Neural crest cell (in vitro differentiated cells): ENCODE measurements around the gene PRR33. TPM values are rescaled to one million over a fixed set of nuclear protein-coding genes. Genes with fewer than 3 reads are reported as not detected.

Source experiments
- DNase-seq: peaks from one replicate; pipeline ENCODE4 v3.0.0; 2021; ENCODE audit warnings: low read depth, mixed read lengths, low spot score
- H3K27ac Mint-ChIP-seq: one replicate; pipeline ENCODE4 v1.8.0; 2021; ENCODE audit warnings: mild to moderate bottlenecking, mixed read lengths; ENCODE audit not compliant: unreplicated experiment
- H3K27me3 Mint-ChIP-seq: 2 replicates; pipeline ENCODE4 v1.8.0; 2021; ENCODE audit warnings: low read depth, mild to moderate bottlenecking, mixed read lengths
- H3K36me3 Mint-ChIP-seq: 2 replicates; pipeline ENCODE4 v1.8.0; 2021; ENCODE audit warnings: low read depth, mild to moderate bottlenecking, mixed read lengths
- H3K4me1 Mint-ChIP-seq: 2 replicates; pipeline ENCODE4 v1.8.0; 2021; ENCODE audit warnings: mixed read lengths
- H3K4me3 Mint-ChIP-seq: one replicate; pipeline ENCODE4 v1.8.0; 2021; ENCODE audit warnings: mild to moderate bottlenecking, mixed read lengths
- H3K9me3 Mint-ChIP-seq: 2 replicates; pipeline ENCODE4 v1.8.0; 2021; ENCODE audit warnings: mixed read lengths
- total RNA-seq: library from RNA; stranded (reverse); gene quantifications from 2 replicates; pipeline ENCODE4 v1.2.1, GENCODE V29; 2021
- TF ChIP-seq, protein P1 (sequence below): fragments of 200-600 bp; sonication (generic); conservative IDR thresholded peaks from 2 replicates; pipeline ENCODE4 v1.5.0; 2021; ENCODE audit warnings: antibody characterized with exemption, mild to moderate bottlenecking

PRR33 gene
- total RNA-seq, 1 donor from 2014 or later: not detected

DNA sequence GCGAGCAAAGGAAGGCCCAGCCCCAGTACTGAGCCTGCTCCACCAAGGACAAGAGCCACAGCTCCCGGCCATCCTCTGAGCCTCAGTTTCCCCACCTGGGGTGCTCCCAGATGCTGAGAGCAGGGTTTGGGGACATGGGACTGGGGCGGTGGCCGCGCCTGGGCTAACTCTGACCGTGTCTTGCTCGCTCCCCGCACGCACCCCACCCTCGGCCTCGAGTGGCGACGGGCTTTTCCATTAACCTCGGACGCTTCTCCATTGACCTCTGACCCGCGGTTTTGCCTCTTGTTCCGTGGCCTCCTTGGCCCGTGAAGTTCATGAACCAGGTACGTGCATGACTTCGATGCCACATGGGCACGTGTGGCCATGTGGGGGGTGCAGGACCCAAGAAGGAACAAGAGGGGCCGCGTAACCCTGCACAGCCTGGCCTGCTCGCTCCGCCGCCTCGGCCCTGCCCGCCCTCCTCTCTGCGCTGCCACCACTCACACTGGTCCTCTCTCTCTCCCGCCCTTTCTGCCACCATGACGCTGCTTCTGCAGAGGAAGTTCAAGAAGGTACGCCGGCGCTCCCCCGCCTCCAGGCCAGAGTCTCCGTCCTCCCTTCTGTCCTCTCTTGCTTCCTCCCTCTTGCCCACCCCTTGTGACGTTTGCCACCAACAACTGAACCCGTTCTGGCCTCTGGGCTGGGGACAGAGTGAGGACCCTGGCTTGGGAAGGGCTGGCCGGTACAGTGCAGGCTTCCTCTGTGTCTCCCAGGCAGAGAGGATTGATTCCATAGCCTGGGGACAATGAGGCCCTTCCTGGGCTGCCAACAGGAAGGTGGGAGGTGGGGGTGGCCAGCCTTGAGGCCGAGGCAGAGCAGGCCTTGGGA, 34.7 kb upstream of the PRR33 start:
- H3K4me3 Mint-ChIP-seq: no peak overlapping the region
- H3K36me3 Mint-ChIP-seq: no peaks in the 10 kb centered on the region
- peaks cover 4% of the 10 kb centered on the region for H3K4me1 Mint-ChIP-seq
- peak overlapping the region; percentile 75 for H3K27ac Mint-ChIP-seq
- H3K27me3 Mint-ChIP-seq: no peaks in the 10 kb centered on the region
- TF ChIP-seq, protein P1, sequence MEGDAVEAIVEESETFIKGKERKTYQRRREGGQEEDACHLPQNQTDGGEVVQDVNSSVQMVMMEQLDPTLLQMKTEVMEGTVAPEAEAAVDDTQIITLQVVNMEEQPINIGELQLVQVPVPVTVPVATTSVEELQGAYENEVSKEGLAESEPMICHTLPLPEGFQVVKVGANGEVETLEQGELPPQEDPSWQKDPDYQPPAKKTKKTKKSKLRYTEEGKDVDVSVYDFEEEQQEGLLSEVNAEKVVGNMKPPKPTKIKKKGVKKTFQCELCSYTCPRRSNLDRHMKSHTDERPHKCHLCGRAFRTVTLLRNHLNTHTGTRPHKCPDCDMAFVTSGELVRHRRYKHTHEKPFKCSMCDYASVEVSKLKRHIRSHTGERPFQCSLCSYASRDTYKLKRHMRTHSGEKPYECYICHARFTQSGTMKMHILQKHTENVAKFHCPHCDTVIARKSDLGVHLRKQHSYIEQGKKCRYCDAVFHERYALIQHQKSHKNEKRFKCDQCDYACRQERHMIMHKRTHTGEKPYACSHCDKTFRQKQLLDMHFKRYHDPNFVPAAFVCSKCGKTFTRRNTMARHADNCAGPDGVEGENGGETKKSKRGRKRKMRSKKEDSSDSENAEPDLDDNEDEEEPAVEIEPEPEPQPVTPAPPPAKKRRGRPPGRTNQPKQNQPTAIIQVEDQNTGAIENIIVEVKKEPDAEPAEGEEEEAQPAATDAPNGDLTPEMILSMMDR: no peak
- no peaks in the 10 kb centered on the region for H3K9me3 Mint-ChIP-seq
- no peak for DNase-seq

DNA sequence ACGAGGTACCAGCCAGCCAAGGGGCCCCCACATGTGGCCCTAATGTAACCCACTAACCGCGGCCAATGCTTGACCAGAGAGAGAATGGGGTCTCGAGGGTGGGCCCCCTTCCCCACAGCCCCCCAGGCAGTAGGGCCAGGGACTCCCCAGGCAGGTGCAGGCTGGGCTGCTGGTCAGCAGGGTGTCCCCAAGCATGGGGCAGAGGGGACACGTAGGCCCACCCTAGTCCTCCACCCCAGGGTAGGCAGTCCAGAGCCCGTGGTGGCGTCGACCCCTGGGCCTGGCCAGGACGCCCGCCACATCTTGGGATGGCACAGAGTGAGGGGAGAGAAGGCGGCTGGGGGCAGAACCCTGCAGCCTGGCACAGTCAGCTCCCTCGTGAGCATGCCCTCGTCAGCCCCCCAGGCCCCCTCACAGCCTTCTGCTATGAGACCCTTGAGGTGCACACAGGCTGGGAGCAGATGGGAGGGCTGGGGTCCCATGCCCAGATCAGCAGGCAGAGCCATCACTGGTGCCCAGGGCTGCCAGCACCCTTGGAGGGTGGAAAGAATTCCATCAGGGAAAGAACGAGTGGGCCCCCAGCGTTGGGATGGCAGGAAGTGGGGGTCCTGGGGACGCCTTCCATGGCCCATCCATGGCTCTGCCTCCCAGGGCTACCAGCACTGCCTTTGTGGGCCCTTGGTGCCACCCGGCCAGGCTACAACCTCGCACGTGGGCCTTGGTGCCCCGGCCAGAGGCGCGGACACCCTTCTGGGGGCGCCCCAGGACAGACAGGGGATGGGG, 33.9 kb upstream of the PRR33 start:
- Mint-ChIP-seq H3K27me3 (no peaks in the 10 kb centered on the region), H3K4me3 (no peak overlapping the region), H3K9me3 (no peaks in the 10 kb centered on the region), H3K27ac (no peak overlapping the region), H3K4me1 (peaks cover 4% of the 10 kb centered on the region), H3K36me3 (no peaks in the 10 kb centered on the region)
- DNase-seq: no peak
- TF ChIP-seq, protein P1: no peak

DNA sequence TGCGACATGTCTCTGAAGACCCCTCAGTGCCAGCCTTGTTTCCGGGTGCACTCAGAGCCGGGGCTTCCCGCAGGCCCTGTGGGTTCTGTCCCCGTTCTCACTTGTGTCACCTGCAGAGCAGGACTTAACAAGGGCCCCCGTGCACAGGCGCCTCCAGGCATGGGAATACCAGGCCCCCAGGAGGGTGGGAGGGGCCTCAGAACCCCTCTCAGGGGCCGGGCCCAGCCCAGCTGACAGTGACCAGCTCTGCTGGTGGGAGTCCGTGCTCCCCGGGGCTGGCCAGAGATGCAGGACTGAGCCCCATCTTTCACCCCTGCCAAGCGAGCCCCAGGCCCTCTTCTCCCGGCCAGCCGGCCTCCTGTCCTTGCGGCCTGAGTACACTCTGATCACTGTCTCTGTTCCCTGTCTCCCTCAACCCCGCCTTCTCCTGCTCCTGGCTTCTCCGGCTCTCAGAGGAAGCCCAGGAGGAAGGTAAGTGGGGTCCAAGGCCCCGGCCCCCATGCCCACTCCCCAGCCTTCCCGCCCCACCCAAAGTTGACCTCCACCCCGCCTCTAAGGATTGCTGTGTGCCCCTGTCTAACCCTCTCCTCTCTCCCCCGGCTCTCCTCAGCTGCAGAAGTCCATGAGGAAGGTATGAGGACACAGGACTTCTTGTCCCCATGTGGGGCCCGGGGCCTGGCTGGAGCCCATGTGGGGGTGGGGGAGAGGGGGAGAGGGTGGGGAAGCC, 33.1 kb upstream of the PRR33 start:
- Mint-ChIP-seq H3K4me1 (peaks cover 4% of the 10 kb centered on the region), H3K27me3 (no peaks in the 10 kb centered on the region), H3K9me3 (no peaks in the 10 kb centered on the region), H3K36me3 (no peaks in the 10 kb centered on the region), H3K4me3 (no peak overlapping the region), H3K27ac (no peak overlapping the region)
- no peak for DNase-seq
- TF ChIP-seq, protein P1: no peak

DNA sequence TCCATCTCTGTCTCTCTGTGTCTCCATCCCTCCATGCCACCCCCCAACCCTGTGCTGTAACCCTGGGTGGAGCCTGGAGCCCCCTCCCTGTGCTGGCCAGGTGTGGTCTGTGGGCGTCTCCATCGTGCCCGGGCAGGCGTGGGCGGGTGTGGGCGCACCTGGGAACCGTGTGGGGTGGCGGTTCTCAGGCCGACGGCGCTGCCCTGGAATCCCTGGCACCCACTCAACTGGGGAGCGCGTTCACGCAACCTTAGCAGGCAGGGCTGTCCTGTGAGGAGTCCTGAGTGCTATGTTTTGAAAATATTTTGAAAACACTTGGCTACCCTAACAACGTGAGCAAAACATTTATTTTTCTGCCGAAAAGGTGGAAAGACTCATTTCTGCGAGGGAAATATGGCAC, 32.5 kb upstream of the PRR33 start:
- no peaks in the 10 kb centered on the region for H3K9me3 Mint-ChIP-seq
- H3K36me3 Mint-ChIP-seq: no peaks in the 10 kb centered on the region
- H3K4me3 Mint-ChIP-seq: no peak overlapping the region
- TF ChIP-seq, protein P1: no peak
- H3K4me1 Mint-ChIP-seq: peaks cover 4% of the 10 kb centered on the region
- no peaks in the 10 kb centered on the region for H3K27me3 Mint-ChIP-seq
- no peak for DNase-seq
- H3K27ac Mint-ChIP-seq: no peak overlapping the region

DNA sequence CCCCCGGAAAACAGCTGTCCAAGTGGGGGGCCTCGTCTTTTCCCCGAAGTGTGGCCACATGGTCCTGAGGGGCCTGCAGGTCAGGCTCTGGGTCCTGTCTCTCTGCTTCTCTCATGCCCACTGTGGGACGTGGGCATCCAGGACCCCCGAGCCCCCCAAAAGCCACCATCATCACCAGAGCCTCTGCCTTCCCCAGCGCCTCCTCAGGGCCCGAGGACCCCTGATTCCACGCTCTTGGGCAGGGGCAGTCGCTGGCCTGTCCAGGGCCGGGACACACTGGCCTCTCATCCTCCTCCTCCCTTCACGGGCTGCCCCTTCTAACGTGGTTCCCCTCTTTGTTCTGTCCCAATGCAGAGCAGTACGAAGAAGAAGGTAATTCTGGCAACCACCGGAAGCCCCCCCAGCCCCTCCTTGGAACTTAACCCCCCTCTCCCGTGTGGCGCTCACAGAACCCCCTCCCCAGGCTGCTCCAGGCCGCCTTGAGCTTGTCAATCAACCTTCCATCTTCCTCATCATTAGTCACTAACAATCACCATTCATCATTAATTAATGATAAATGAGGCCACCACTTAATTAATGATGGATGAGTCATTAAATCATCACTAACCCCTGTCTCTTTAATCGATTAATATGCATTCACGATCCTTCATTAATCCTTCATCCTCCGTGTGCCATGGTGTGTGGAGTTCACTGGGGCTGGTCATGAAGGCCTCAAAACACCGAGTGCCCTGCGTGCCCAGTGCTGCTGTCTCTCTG, 31.7 kb upstream of the PRR33 start:
- no peak overlapping the region for H3K27ac Mint-ChIP-seq
- no peaks in the 10 kb centered on the region for H3K36me3 Mint-ChIP-seq
- TF ChIP-seq, protein P1: no peak
- H3K27me3 Mint-ChIP-seq: no peaks in the 10 kb centered on the region
- DNase-seq: no peak
- H3K4me1 Mint-ChIP-seq: peaks cover 4% of the 10 kb centered on the region
- H3K4me3 Mint-ChIP-seq: no peak overlapping the region
- no peaks in the 10 kb centered on the region for H3K9me3 Mint-ChIP-seq
